K562 (cell line): ENCODE measurements around the gene NOL8. TPM values are rescaled to one million over a fixed set of nuclear protein-coding genes. Genes with fewer than 3 reads are reported as not detected.

ENCODE experiments used
- ARID1B ChIP-seq: fragments of 450-650 bp; IDR thresholded peaks from 2 replicates; pipeline ENCODE4 v1.6.1; 2016; ENCODE audit warnings: antibody characterized with exemption, mild to moderate bottlenecking, inconsistent platforms
- BCLAF1 ChIP-seq, 2 experiments: fragments of 450-650 bp in 1 of 2; IDR thresholded peaks; 2 replicates each; pipeline ENCODE4 v1.6.1; 2011 to 2017; ENCODE audit warnings: low read depth in 2 of 2, antibody characterized with exemption in 1 of 2, borderline replicate concordance in 1 of 2, low read length in 1 of 2, mild to moderate bottlenecking in 1 of 2, mixed read lengths in 1 of 2; ENCODE audit not compliant: control insufficient read depth in 1 of 2
- CBFB ChIP-seq: sonication (generic); formaldehyde crosslinking; IDR thresholded peaks from 2 replicates; pipeline ENCODE4 v1.4.0; 2020; ENCODE audit warnings: mild to moderate bottlenecking, missing genetic modification reagents
- CREB5 ChIP-seq: fragments of 250-450 bp; sonication (Bioruptor Pico); IDR thresholded peaks from 2 replicates; pipeline ENCODE4 v1.5.0; 2020; ENCODE audit warnings: mild to moderate bottlenecking
- ERF ChIP-seq: fragments of 450-650 bp; formaldehyde crosslinking; IDR thresholded peaks from 2 replicates; pipeline ENCODE4 v1.4.0; 2020; ENCODE audit warnings: mild to moderate bottlenecking, mixed read lengths
- EZH2 ChIP-seq: IDR thresholded peaks from 2 replicates; pipeline ENCODE4 v1.6.1; 2012; ENCODE audit warnings: low read depth, mild to moderate bottlenecking, inconsistent platforms, low read length, borderline replicate concordance
- HNRNPUL1 ChIP-seq: fragments of 200-400 bp; formaldehyde crosslinking; IDR thresholded peaks from 2 replicates; pipeline ENCODE4 v1.6.1; 2017; ENCODE audit warnings: low read length
- MLLT1 ChIP-seq, 2 experiments: fragments of 450-650 bp; IDR thresholded peaks; 2 replicates each; pipeline ENCODE4 v1.6.1; 2016
- NFYB ChIP-seq: IDR thresholded peaks from 2 replicates; pipeline ENCODE4 v1.6.1; 2011; ENCODE audit warnings: mild to moderate bottlenecking, moderate library complexity; ENCODE audit not compliant: insufficient read length; ENCODE audit errors: extremely low read depth
- NONO ChIP-seq, 2 experiments: fragments of 200-400 bp in 1 of 2; fragments of 450-650 bp in 1 of 2; formaldehyde crosslinking in 1 of 2; IDR thresholded peaks; 2 replicates each; pipeline ENCODE4 v1.6.1; 2017; ENCODE audit warnings: low read depth in 2 of 2, mild to moderate bottlenecking in 2 of 2, moderate library complexity in 2 of 2, low read length in 1 of 2
- RNF2 ChIP-seq: sonication (generic); IDR thresholded peaks from 2 replicates; pipeline ENCODE4 v1.6.1; 2016
- SMAD1 ChIP-seq: fragments of 150-350 bp; IDR thresholded peaks from 2 replicates; pipeline ENCODE4 v1.6.1; 2014; ENCODE audit warnings: low read length, low read depth; ENCODE audit not compliant: partially characterized antibody
- USF2 ChIP-seq: sonication (generic); formaldehyde crosslinking; IDR thresholded peaks from 2 replicates; pipeline ENCODE4 v1.5.0; 2020; ENCODE audit warnings: missing genetic modification reagents
- ZFX ChIP-seq: sonication (generic); formaldehyde crosslinking; IDR thresholded peaks from 2 replicates; pipeline ENCODE4 v1.8.0; 2022; ENCODE audit warnings: mild to moderate bottlenecking, missing genetic modification reagents, moderate library complexity
- ZNF217 ChIP-seq: sonication (generic); formaldehyde crosslinking; IDR thresholded peaks from 2 replicates; pipeline ENCODE4 v1.8.0; 2022; ENCODE audit warnings: mild to moderate bottlenecking, missing genetic modification reagents
- ZNF263 ChIP-seq: sonication (generic); formaldehyde crosslinking; IDR thresholded peaks from 2 replicates; pipeline ENCODE4 v1.8.0; 2022; ENCODE audit warnings: mild to moderate bottlenecking, missing genetic modification reagents, borderline replicate concordance
- ZNF398 ChIP-seq: fragments of 250-450 bp; sonication (Bioruptor Pico); IDR thresholded peaks from 2 replicates; pipeline ENCODE4 v1.8.0; 2021; ENCODE audit warnings: moderate library complexity, mild to moderate bottlenecking, inconsistent platforms
- ZNF668 ChIP-seq: fragments of 250-450 bp; sonication (Bioruptor Pico); IDR thresholded peaks from 2 replicates; pipeline ENCODE4 v1.8.0; 2022; ENCODE audit warnings: mild to moderate bottlenecking, inconsistent platforms
- polyA plus RNA-seq, 8 experiments: library from polyadenylated mRNA; depleted of rRNA in 4 of 8; stranded (reverse) in 5 of 8; unstranded in 3 of 8; fragments of >200 nt; fragmentation: Nextera tagmentation in 2 of 8; fragmentation: Illumina TruSeq in 1 of 8; extraction: Ambion mirVana in 2 of 8; extraction: Trizol in 1 of 8; gene quantifications; 2 replicates each; pipeline versions ENCODE4 v1.2.1 to v1.2.3, GENCODE V29; 2011 to 2014; ENCODE audit warnings: inconsistent platforms in 1 of 8, missing spikeins in 1 of 8
- total RNA-seq, 7 experiments: library from RNA; depleted of rRNA in 6 of 7; stranded (reverse); fragments of >200 nt in 6 of 7; fragmentation: Illumina TruSeq in 2 of 7; extraction: Trizol in 2 of 7; gene quantifications; 2 replicates each; pipeline versions ENCODE4 v1.2.1 to v1.2.3, GENCODE V29; 2011 to 2021; ENCODE audit warnings: low replicate concordance in 1 of 7

NOL8 gene
- total and polyA plus RNA-seq, 9 of the 15 experiments (the other 6 are each of a cell fraction or from before 2014, with no cell fraction given): 51.3 to 91.5 (median 58.7) TPM

GRCh38 chr9:92294297-92294676, 30.9 kb downstream of the NOL8 start (continued):
- TF ChIP-seq USF2 (CRISPR knock-in tag): no peak
- no peak for TF ChIP-seq NONO (IDR thresholded peaks at IDR 0.05; ENCODE audit: low read depth in 2 of 2, low read length in 1 of 2)
- peak; percentile 10 for TF ChIP-seq SMAD1
- no peak for TF ChIP-seq RNF2
- no peak for TF ChIP-seq ERF (CRISPR knock-in tag)
- no peak for TF ChIP-seq EZH2
- peak; percentile 49 for TF ChIP-seq ZFX
- 0 out of 2 replicates have a peak, but pooled peaks have one; percentile 10 for TF ChIP-seq ZNF263
- 0 out of 4 replicates have a peak, but pooled peaks of 1 of the 2 experiments have one; percentile 1 for TF ChIP-seq BCLAF1 (IDR thresholded peaks at IDR 0.05; ENCODE audit: borderline replicate concordance in 1 of 2, control insufficient read depth in 1 of 2, low read depth in 2 of 2, low read length in 1 of 2)
- TF ChIP-seq ZNF217 (CRISPR knock-in tag): no peak
- no peak for TF ChIP-seq HNRNPUL1
- no peak for TF ChIP-seq CBFB (CRISPR knock-in tag)
- TF ChIP-seq NFYB: no peak
- no peak for TF ChIP-seq ZNF398 (CRISPR knock-in tag)
- 0 out of 4 replicates have a peak, but pooled peaks of 1 of the 2 experiments have one; percentile 29 for TF ChIP-seq MLLT1 (IDR thresholded peaks at IDR 0.05)
- no peak for TF ChIP-seq ZNF668
- TF ChIP-seq ARID1B: no peak
- TF ChIP-seq CREB5: no peak
